HG03354 (cell line): Measurements from ENCODE around the gene PLA2G7.
"Not testable (repeated sequence)": the region's sequence is repeated elsewhere in the genome, so short reads cannot be mapped to it uniquely, and the experiment has no call there.

Experiments used
- ATAC-seq: cut with Tn5 transposase; IDR thresholded peaks from one replicate; pipeline ENCODE4 v1.9.1; 2021; ENCODE audit warnings: mild to moderate bottlenecking; ENCODE audit not compliant: unreplicated experiment, poor library complexity, severe bottlenecking

The PLA2G7 gene

GRCh38 chr6:46734867-46735719, at the start of gene PLA2G7:
PLA2G7 (minus strand) TSS chr6:46735375; CDS start chr6:46722891, 12,484 bp downstream.
- ATAC-seq, result no peak

- ATAC-seq, result no peak
Measured at GRCh38 chr6:46784535-46784934, 49.4 kb upstream of the PLA2G7 start.

- no peak for ATAC-seq
Measured at GRCh38 chr6:46781478-46782378, 46.6 kb upstream of the PLA2G7 start.

GRCh38 chr6:46777476-46778346, 42.5 kb upstream of the PLA2G7 start:
- ATAC-seq, result no peak

- no peak for ATAC-seq
Measured at GRCh38 chr6:46776070-46776712, 41.0 kb upstream of the PLA2G7 start.

- not testable (repeated sequence) for ATAC-seq
Measured at GRCh38 chr6:46774736-46775135, 39.6 kb upstream of the PLA2G7 start.

- ATAC-seq, result no peak
Measured at GRCh38 chr6:46773201-46773855, 38.2 kb upstream of the PLA2G7 start.

- ATAC-seq, result no peak
Measured at GRCh38 chr6:46772762-46773161, 37.6 kb upstream of the PLA2G7 start.

- ATAC-seq, result no peak
Measured at GRCh38 chr6:46772016-46772415, 36.8 kb upstream of the PLA2G7 start.

GRCh38 chr6:46764961-46765360, 29.8 kb upstream of the PLA2G7 start:
- ATAC-seq, result no peak

GRCh38 chr6:46764280-46764679, 29.1 kb upstream of the PLA2G7 start:
- not testable (repeated sequence) for ATAC-seq

- no peak for ATAC-seq
Measured at GRCh38 chr6:46763466-46763865, 28.3 kb upstream of the PLA2G7 start.

- no peak for ATAC-seq
Measured at GRCh38 chr6:46760925-46761324, 25.8 kb upstream of the PLA2G7 start.

- no peak for ATAC-seq
Measured at GRCh38 chr6:46758960-46759753, 24.0 kb upstream of the PLA2G7 start.

GRCh38 chr6:46757214-46757596, 22.0 kb upstream of the PLA2G7 start:
- ATAC-seq, result no peak

GRCh38 chr6:46756469-46757213, 21.5 kb upstream of the PLA2G7 start:
- ATAC-seq, result no peak

- no peak for ATAC-seq
Measured at GRCh38 chr6:46755865-46756264, 20.7 kb upstream of the PLA2G7 start.
